Lower lobe of right lung (tissue), 2 donors: ENCODE data around the gene REV1. TPM values are rescaled to one million over a fixed set of nuclear protein-coding genes. Genes with fewer than 3 reads are reported as not detected.

Source experiments
- ATAC-seq, 2 donors: fragments of 200-7000 bp; cut with Tn5 transposase; one replicate each; pipeline ENCODE4 v1.9.1; 2020 to 2022; ENCODE audit warnings: mild to moderate bottlenecking in 2 of 2, moderate library complexity in 2 of 2
- DNase-seq: peaks from one replicate; pipeline ENCODE4 v3.0.0-alpha.2; 2020
- H3K27ac ChIP-seq: fragments of 200-600 bp; one replicate; pipeline ENCODE4 v1.8.0; 2022
- H3K27me3 ChIP-seq: fragments of 200-600 bp; one replicate; pipeline ENCODE4 v1.8.0; 2022; ENCODE audit warnings: low read depth
- H3K36me3 ChIP-seq: fragments of 200-600 bp; one replicate; pipeline ENCODE4 v1.8.0; 2022; ENCODE audit warnings: mild to moderate bottlenecking
- H3K4me1 ChIP-seq: fragments of 200-600 bp; one replicate; pipeline ENCODE4 v1.8.0; 2022
- H3K4me3 ChIP-seq: fragments of 200-600 bp; one replicate; pipeline ENCODE4 v1.8.0; 2022; ENCODE audit warnings: mild to moderate bottlenecking
- H3K9me3 ChIP-seq: fragments of 200-600 bp; one replicate; pipeline ENCODE4 v1.8.0; 2022
- intact Hi-C: fragments of 100-400 bp; cut with DNase I; formaldehyde crosslinking; loops from one replicate; pipeline ENCODE4 v1.11.0; 2022
- total RNA-seq: library from RNA; stranded (reverse); fragmentation: NEBNext Ultra II Directional; extraction: Animal tissue kit (Norgen Biotek cat#: 25700); gene quantifications from one replicate; pipeline ENCODE4 v1.2.1, GENCODE V29; 2021
- TF ChIP-seq, protein P1 (sequence below): fragments of 200-600 bp; IDR thresholded peaks from one replicate; pipeline ENCODE4 v1.8.0; 2022; ENCODE audit warnings: antibody characterized with exemption, mild to moderate bottlenecking
- donor health status: DM: no; HTN: yes; CAD: no; lungs with severe emphysema.

The REV1 gene
- total RNA-seq, 1 donor from 2014 or later, result 50.7 TPM

DNA sequence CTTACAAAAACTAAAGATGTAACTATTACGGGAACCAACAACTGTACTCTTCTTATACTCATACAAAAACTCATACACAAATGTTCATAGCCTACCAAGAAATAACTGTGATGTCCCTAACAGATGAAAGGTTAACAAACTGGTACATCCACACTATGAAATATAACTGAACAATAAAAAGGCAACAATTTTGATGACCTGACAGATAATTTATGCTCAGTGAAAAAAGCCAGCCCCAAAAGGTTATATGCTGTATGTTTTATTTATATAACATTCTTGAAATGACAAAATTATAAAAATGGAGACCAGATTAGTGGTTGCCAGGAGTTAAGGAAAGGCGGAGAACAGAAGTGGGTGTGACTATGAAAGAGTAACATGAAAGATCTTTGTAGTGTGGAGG, 31.3 kb downstream of the REV1 start:
- Histone ChIP-seq H3K27me3 (no peaks in the 10 kb centered on the region), H3K4me1 (no peaks in the 10 kb centered on the region), H3K36me3 (peaks cover 83% of the 10 kb centered on the region), H3K4me3 (no peak overlapping the region), H3K9me3 (no peaks in the 10 kb centered on the region), H3K27ac (no peak overlapping the region)
- no peak for ATAC-seq
- TF ChIP-seq, protein P1, sequence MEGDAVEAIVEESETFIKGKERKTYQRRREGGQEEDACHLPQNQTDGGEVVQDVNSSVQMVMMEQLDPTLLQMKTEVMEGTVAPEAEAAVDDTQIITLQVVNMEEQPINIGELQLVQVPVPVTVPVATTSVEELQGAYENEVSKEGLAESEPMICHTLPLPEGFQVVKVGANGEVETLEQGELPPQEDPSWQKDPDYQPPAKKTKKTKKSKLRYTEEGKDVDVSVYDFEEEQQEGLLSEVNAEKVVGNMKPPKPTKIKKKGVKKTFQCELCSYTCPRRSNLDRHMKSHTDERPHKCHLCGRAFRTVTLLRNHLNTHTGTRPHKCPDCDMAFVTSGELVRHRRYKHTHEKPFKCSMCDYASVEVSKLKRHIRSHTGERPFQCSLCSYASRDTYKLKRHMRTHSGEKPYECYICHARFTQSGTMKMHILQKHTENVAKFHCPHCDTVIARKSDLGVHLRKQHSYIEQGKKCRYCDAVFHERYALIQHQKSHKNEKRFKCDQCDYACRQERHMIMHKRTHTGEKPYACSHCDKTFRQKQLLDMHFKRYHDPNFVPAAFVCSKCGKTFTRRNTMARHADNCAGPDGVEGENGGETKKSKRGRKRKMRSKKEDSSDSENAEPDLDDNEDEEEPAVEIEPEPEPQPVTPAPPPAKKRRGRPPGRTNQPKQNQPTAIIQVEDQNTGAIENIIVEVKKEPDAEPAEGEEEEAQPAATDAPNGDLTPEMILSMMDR, result no peak
- DNase-seq, result no peak
- intact Hi-C loops, result no loop called here

DNA sequence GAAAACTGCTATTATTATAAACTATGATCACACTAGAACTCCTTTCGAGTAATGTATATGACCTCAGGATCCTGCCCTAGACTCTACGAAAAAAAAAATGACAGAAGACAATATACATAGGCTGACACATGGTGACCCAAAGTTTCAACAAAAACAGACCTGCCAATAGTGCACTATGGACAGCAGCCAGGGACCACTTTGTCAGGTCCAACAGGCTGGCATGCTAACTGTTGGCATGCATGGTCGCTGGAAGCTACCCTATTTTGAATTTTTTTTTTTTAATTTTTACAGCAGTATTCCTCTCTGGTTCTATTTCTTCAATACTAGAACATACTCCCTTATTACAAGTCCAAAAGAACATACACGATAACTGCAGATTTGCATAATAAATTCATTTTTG, 38.1 kb downstream of the REV1 start:
- DNase-seq (no peak), ATAC-seq (no peak)
- Histone ChIP-seq H3K36me3 (peaks cover 78% of the 10 kb centered on the region), H3K4me1 (no peaks in the 10 kb centered on the region), H3K27me3 (no peaks in the 10 kb centered on the region), H3K9me3 (no peaks in the 10 kb centered on the region), H3K27ac (no peak overlapping the region), H3K4me3 (no peak overlapping the region)
- TF ChIP-seq, protein P1, result no peak
- intact Hi-C loops, result no loop called here

DNA sequence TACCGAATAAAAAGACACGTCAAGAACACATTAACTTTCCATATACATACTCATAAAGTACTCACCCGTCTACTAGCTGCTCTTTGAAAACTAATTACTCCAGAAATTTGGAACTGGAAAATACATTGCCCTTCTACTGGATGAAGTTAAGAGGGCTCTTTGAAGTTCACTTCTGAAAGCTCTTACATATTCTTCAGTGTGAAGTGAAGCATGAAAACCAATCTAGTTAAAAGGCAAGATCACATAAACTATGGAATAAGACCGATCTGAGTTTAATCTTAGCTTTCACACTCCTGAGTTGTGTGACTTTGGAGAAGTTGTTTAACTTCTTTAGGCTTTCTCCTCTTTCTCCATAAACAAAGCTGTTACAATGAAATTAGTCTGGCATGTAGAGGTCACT, 38.5 kb downstream of the REV1 start:
- intact Hi-C loops, result no loop called here
- Histone ChIP-seq H3K4me1 (no peaks in the 10 kb centered on the region), H3K9me3 (no peaks in the 10 kb centered on the region), H3K27me3 (no peaks in the 10 kb centered on the region), H3K27ac (no peak overlapping the region), H3K4me3 (no peak overlapping the region), H3K36me3 (peaks cover 75% of the 10 kb centered on the region)
- DNase-seq (no peak), ATAC-seq (no peak)
- TF ChIP-seq, protein P1, result no peak

DNA sequence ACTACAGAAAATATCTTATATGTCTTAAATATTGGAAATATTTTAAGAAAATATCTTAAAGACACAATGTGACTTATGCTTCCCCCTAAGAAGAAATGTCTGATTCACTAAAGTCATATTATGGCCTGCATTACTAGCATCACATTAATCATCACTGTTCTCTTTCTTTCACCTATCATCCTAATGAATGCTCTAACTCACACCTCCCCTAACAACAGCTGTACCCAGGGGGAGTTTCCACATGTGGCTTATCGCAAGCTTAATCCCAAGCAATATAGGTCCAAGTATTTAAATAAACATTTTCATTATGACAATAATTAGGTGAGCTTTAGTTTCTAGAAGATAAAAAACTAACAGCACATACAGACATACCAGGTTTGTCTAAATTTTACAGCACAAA, 39.6 kb downstream of the REV1 start:
- no peak overlapping the region for H3K4me3 ChIP-seq
- TF ChIP-seq, protein P1, result no peak
- DNase-seq (no peak), ATAC-seq (no peak)
- no peak overlapping the region for H3K27ac ChIP-seq
- H3K27me3 ChIP-seq, result no peaks in the 10 kb centered on the region
- intact Hi-C loops, result no loop called here
- H3K4me1 ChIP-seq, result no peaks in the 10 kb centered on the region
- H3K9me3 ChIP-seq, result no peaks in the 10 kb centered on the region
- H3K36me3 ChIP-seq, result peaks cover 70% of the 10 kb centered on the region

DNA sequence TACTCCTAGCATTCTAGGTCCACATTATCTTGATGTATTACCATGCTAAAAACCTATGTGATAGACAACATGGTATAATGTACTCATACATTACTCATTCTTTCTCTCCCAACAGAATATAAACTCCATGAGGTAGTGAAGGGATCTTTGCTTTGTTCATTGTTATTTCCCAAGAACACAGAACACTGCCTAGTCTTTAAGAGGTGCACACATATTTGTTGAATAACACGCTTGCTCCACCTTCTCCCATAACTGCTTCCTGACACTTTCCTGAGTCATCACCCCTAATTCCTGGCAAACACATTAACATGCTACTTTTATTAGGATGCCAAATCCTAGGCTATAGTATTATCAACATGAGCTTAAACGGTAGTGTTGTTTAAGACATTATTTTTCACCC, 41.3 kb downstream of the REV1 start:
- no peak for ATAC-seq
- H3K9me3 ChIP-seq, result no peaks in the 10 kb centered on the region
- no peak for DNase-seq
- peaks cover 55% of the 10 kb centered on the region for H3K36me3 ChIP-seq
- intact Hi-C loops, result no loop called here
- H3K27ac ChIP-seq, result no peak overlapping the region
- no peak overlapping the region for H3K4me3 ChIP-seq
- no peaks in the 10 kb centered on the region for H3K27me3 ChIP-seq
- TF ChIP-seq, protein P1, result no peak
- no peaks in the 10 kb centered on the region for H3K4me1 ChIP-seq

DNA sequence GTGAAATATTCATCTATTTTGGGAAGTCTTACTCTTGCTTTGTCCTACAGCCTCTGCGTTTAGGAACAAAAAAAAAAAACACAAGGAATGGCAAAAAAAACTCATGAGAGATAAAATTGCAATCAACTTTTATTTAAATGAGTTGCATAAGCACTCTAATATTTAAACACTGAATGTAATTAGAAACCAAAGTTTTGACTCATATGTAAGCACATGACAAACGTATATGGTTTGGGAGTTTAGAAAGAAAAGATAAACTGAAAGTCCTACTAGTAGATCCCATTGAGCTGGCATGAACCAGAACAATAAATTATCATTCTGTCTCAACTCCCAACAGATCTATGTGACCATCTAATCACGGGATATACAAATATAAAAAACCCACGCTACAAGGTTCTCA, 44.8 kb downstream of the REV1 start:
- ATAC-seq (no peak), DNase-seq (no peak)
- Histone ChIP-seq H3K4me3 (no peak overlapping the region), H3K27ac (no peak overlapping the region), H3K36me3 (peaks cover 61% of the 10 kb centered on the region), H3K4me1 (no peaks in the 10 kb centered on the region), H3K9me3 (no peaks in the 10 kb centered on the region), H3K27me3 (no peaks in the 10 kb centered on the region)
- intact Hi-C loops, result no loop called here
- TF ChIP-seq, protein P1, result no peak
